GM12878 (cell line): ENCODE results near the gene KRT6B. TPM values are rescaled to one million over a fixed set of nuclear protein-coding genes. Genes with fewer than 3 reads are reported as not detected.

Experiments used
- ATAC-seq: fragments of 200-7000 bp; cut with Tn5 transposase; 3 replicates; pipeline ENCODE4 v1.9.1; 2020; ENCODE audit warnings: mild to moderate bottlenecking, moderate library complexity
- BruUV-seq: library from RNA; stranded (reverse); fragments of 400-500 nt; replicated peaks from 2 replicates; lab custom pipeline; 2021; lab: Mats Ljungman, UMichigan
- CTCF ChIA-PET: fragments of 300-600 bp; sonication (Branson Sonifier 250); formaldehyde crosslinking; extraction: SDS; loops from one replicate; lab custom pipeline; 2021; ENCODE audit warnings: inconsistent platforms; lab: Yijun Ruan, JAX
- POLR2A ChIA-PET: fragments of 350-600 bp; formaldehyde crosslinking; extraction: SDS; loops from one replicate; lab custom pipeline; 2021; ENCODE audit warnings: inconsistent platforms; lab: Charles Lee
- RAD21 ChIA-PET: fragments of 300-600 bp; sonication (Branson Sonifier 250); formaldehyde crosslinking; loops from one replicate; lab custom pipeline; 2023; ENCODE audit warnings: antibody characterized with exemption; ENCODE audit not compliant: unreplicated experiment; lab: Charles Lee
- SMC1A ChIA-PET: fragments of 300-600 bp; sonication (Branson Sonifier 250); formaldehyde crosslinking; loops from one replicate; lab custom pipeline; 2023; ENCODE audit not compliant: unreplicated experiment, uncharacterized antibody; lab: Charles Lee
- DNase-seq: peaks from one replicate; pipeline ENCODE4 v3.0.0-alpha.2; 2011; ENCODE audit warnings: low read depth, low spot score
- FAIRE-seq: peaks from 3 replicates; lab custom pipeline; 2011; peaks lifted over from hg19 to GRCh38; lab: Jason Lieb, UNC
- H2AFZ ChIP-seq: 2 replicates; pipeline ENCODE4 v1.6.0; 2011; ENCODE audit warnings: low read depth, low read length, control low read depth; ENCODE audit not compliant: control insufficient read depth
- H3K27ac ChIP-seq: 2 replicates; pipeline ENCODE4 v1.5.1; 2011; ENCODE audit warnings: control low read depth; ENCODE audit not compliant: control insufficient read depth, insufficient read depth
- H3K27me3 ChIP-seq, 2 experiments: replicated peaks in 1 of 2; 2 replicates each; pipeline versions ENCODE4 v1.6.0 to v1.6.1; 2011; ENCODE audit warnings: low read length in 1 of 2; ENCODE audit not compliant: control insufficient read depth in 2 of 2, insufficient read depth in 2 of 2
- H3K36me3 ChIP-seq, 2 experiments: 2 replicates each; pipeline ENCODE4 v1.5.1; 2011; ENCODE audit warnings: low read length in 1 of 2; ENCODE audit not compliant: control insufficient read depth in 2 of 2, insufficient read depth in 2 of 2
- H3K4me1 ChIP-seq: 2 replicates; pipeline ENCODE4 v1.6.1; 2011; ENCODE audit warnings: mild to moderate bottlenecking, low read length, moderate library complexity, mixed read lengths; ENCODE audit not compliant: control insufficient read depth, insufficient read depth
- H3K4me2 ChIP-seq: 2 replicates; pipeline ENCODE4 v1.6.0; 2011; ENCODE audit warnings: control low read depth; ENCODE audit not compliant: control insufficient read depth, insufficient read depth
- H3K4me3 ChIP-seq: fragments of 200-600 bp; sonication (generic); 2 replicates; pipeline ENCODE4 v1.5.1; 2016
- H3K79me2 ChIP-seq: 2 replicates; pipeline ENCODE4 v1.6.0; 2011; ENCODE audit warnings: low read length; ENCODE audit not compliant: control insufficient read depth, insufficient read depth
- H3K9ac ChIP-seq: 2 replicates; pipeline ENCODE4 v1.8.0; 2011; ENCODE audit warnings: low read length, control low read depth, mixed read lengths; ENCODE audit not compliant: control insufficient read depth, insufficient read depth
- H3K9me3 ChIP-seq: replicated peaks from 3 replicates; pipeline ENCODE4 v1.5.1; 2011; ENCODE audit warnings: mild to moderate bottlenecking, low read length; ENCODE audit not compliant: control insufficient read depth, insufficient read depth
- H4K20me1 ChIP-seq: 2 replicates; pipeline ENCODE4 v1.6.0; 2011; ENCODE audit not compliant: control insufficient read depth, insufficient read depth
- ATF2 ChIP-seq: IDR thresholded peaks from 2 replicates; pipeline ENCODE4 v1.6.1; 2012; ENCODE audit warnings: low read length, inconsistent platforms
- IRF4 ChIP-seq: IDR thresholded peaks from 2 replicates; pipeline ENCODE4 v1.6.1; 2011; ENCODE audit warnings: low read depth, low read length
- KAT2A ChIP-seq: conservative IDR thresholded peaks from 2 replicates; pipeline ENCODE4 v1.6.1; 2011; ENCODE audit warnings: low read depth, low read length; ENCODE audit not compliant: control insufficient read depth
- MTA2 ChIP-seq: fragments of 450-650 bp; IDR thresholded peaks from 2 replicates; pipeline ENCODE4 v1.6.1; 2016; ENCODE audit warnings: low read depth, mild to moderate bottlenecking, moderate library complexity
- NFXL1 ChIP-seq: fragments of 450-650 bp; IDR thresholded peaks from 2 replicates; pipeline ENCODE4 v1.6.1; 2017; ENCODE audit warnings: antibody characterized with exemption, mild to moderate bottlenecking, borderline replicate concordance
- PAX5 ChIP-seq: IDR thresholded peaks from 2 replicates; pipeline ENCODE4 v1.6.1; 2011; ENCODE audit warnings: low read depth, low read length, borderline replicate concordance
- PKNOX1 ChIP-seq: fragments of 450-650 bp; IDR thresholded peaks from 2 replicates; pipeline ENCODE4 v1.6.1; 2016; ENCODE audit warnings: mild to moderate bottlenecking
- SP1 ChIP-seq: IDR thresholded peaks from one replicate; pipeline ENCODE4 v1.6.1; 2011; ENCODE audit warnings: low read depth, low read length
- SREBF1 ChIP-seq: IDR thresholded peaks from 2 replicates; pipeline ENCODE4 v1.6.1; 2012; ENCODE audit warnings: mild to moderate bottlenecking, low read length
- YBX1 ChIP-seq: fragments of 450-650 bp; IDR thresholded peaks from 2 replicates; pipeline ENCODE4 v1.6.1; 2016; ENCODE audit warnings: antibody characterized with exemption
- ZNF217 ChIP-seq: fragments of 450-650 bp; IDR thresholded peaks from 2 replicates; pipeline ENCODE4 v1.6.1; 2017; ENCODE audit warnings: antibody characterized with exemption, mild to moderate bottlenecking
- ZNF592 ChIP-seq: fragments of 450-650 bp; IDR thresholded peaks from 2 replicates; pipeline ENCODE4 v1.6.1; 2017; ENCODE audit warnings: mild to moderate bottlenecking, moderate library complexity
- WGBS: methylation state at CpG from one replicate; pipeline ENCODE4 v1.1.6; 2016; ENCODE audit warnings: low lambda C conversion rate; ENCODE audit not compliant: insufficient replicate concordance, insufficient coverage; ENCODE audit errors: missing lambda C conversion rate; 5-methylcytosine and 5-hydroxymethylcytosine counted together
- in situ Hi-C: fragments of 300-500 bp; cut with MboI; formaldehyde crosslinking; loops from 9 replicates; pipeline ENCODE4 v1.14.3; 2018; ENCODE audit warnings: mixed read lengths
- intact Hi-C: fragments of 100-400 bp; cut with micrococcal nuclease; formaldehyde crosslinking; loops from one replicate; pipeline ENCODE4 v1.14.2; 2022; ENCODE audit not compliant: unreplicated experiment
- polyA plus RNA-seq, 11 experiments: library from polyadenylated mRNA; depleted of rRNA in 4 of 11; unstranded in 6 of 11; stranded (reverse) in 5 of 11; fragments of >200 nt; fragmentation: Nextera tagmentation in 4 of 11; fragmentation: Illumina TruSeq in 1 of 11; extraction: Ambion mirVana in 4 of 11; extraction: Trizol in 1 of 11; gene quantifications; 1 replicate in 1 of 11; 2 replicates in 10 of 11; pipeline versions ENCODE4 v1.2.1 to v1.2.3, GENCODE V29; 2011 to 2016; ENCODE audit warnings: inconsistent platforms in 2 of 11, missing spikeins in 2 of 11, low read depth in 1 of 11
- total RNA-seq, 4 experiments: library from RNA; depleted of rRNA in 3 of 4; stranded (reverse); fragments of >200 nt in 3 of 4; fragmentation: Illumina TruSeq in 1 of 4; extraction: Trizol in 1 of 4; gene quantifications; 2 replicates each; pipeline versions ENCODE4 v1.2.1 to v1.2.3, GENCODE V29; 2013 to 2021
- TF ChIP-seq, protein P1 (sequence below): IDR thresholded peaks from 2 replicates; pipeline ENCODE4 v1.6.1; 2012; ENCODE audit warnings: low read depth, low read length, improper control_type of control experiment
- TF ChIP-seq, protein P2 (sequence below): IDR thresholded peaks from 2 replicates; pipeline ENCODE4 v1.6.1; 2011; ENCODE audit warnings: borderline replicate concordance, low read depth, mild to moderate bottlenecking, moderate library complexity, low read length; ENCODE audit not compliant: insufficient read depth, poor library complexity, severe bottlenecking

Gene KRT6B
- total and polyA plus RNA-seq, 10 of the 15 experiments (the other 5 are each of a cell fraction or from before 2014, with no cell fraction given): 0.07 TPM; not detected in 9

- WGBS: 12% methylated on average over 10 of the region's 10 CpGs
- Histone ChIP-seq H3K4me3 (no peak overlapping the region), H3K27me3 (peaks cover 4 to 11% of the 10 kb centered on the region in 2 experiments), H3K36me3 (no peaks in the 10 kb centered on the region), H3K9ac (no peak overlapping the region), H3K9me3 (no peaks in the 10 kb centered on the region), H4K20me1 (no peaks in the 10 kb centered on the region), H3K27ac (no peak overlapping the region), H2AFZ (no peak overlapping the region), H3K4me2 (no peak overlapping the region), H3K79me2 (no peaks in the 10 kb centered on the region), H3K4me1 (no peaks in the 10 kb centered on the region)
- no peak for ATAC-seq
- SMC1A ChIA-PET: interaction anchor here (1.3 kb wide), 1 partner anchor 8 kb away, joined by 3 read pairs; no protein-coding TSS in a partner anchor
- CTCF ChIA-PET: interaction anchor here (0.6 kb wide), 1 partner anchor 467 kb away, joined by 3 read pairs; no protein-coding TSS in a partner anchor
- BruUV-seq: no TSS peak
- POLR2A ChIA-PET: no interaction called here
- intact Hi-C loops (no loop called here), in situ Hi-C loops (no loop called here)
- no peak for DNase-seq
- no peak for FAIRE-seq
- RAD21 ChIA-PET: no interaction called here
- no peak for TF ChIP-seq ZNF592
- TF ChIP-seq ZNF217: no peak
- TF ChIP-seq NFXL1: no peak
- TF ChIP-seq IRF4: no peak
- no peak for TF ChIP-seq ATF2
- TF ChIP-seq, protein P1, sequence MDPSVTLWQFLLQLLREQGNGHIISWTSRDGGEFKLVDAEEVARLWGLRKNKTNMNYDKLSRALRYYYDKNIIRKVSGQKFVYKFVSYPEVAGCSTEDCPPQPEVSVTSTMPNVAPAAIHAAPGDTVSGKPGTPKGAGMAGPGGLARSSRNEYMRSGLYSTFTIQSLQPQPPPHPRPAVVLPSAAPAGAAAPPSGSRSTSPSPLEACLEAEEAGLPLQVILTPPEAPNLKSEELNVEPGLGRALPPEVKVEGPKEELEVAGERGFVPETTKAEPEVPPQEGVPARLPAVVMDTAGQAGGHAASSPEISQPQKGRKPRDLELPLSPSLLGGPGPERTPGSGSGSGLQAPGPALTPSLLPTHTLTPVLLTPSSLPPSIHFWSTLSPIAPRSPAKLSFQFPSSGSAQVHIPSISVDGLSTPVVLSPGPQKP: no peak
- TF ChIP-seq PAX5: no peak
- no peak for TF ChIP-seq KAT2A
- no peak for TF ChIP-seq MTA2
- TF ChIP-seq YBX1: no peak
- TF ChIP-seq, protein P2, sequence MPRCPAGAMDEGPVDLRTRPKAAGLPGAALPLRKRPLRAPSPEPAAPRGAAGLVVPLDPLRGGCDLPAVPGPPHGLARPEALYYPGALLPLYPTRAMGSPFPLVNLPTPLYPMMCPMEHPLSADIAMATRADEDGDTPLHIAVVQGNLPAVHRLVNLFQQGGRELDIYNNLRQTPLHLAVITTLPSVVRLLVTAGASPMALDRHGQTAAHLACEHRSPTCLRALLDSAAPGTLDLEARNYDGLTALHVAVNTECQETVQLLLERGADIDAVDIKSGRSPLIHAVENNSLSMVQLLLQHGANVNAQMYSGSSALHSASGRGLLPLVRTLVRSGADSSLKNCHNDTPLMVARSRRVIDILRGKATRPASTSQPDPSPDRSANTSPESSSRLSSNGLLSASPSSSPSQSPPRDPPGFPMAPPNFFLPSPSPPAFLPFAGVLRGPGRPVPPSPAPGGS: no peak
- no peak for TF ChIP-seq SREBF1
- TF ChIP-seq PKNOX1: no peak
- no peak for TF ChIP-seq SP1
These were observed 7.0 kb downstream of the KRT6B start for GRCh38 chr12:52444647-52445595.
